ENCODE results near the gene CAPN7.

CAPN7 gene

DNA sequence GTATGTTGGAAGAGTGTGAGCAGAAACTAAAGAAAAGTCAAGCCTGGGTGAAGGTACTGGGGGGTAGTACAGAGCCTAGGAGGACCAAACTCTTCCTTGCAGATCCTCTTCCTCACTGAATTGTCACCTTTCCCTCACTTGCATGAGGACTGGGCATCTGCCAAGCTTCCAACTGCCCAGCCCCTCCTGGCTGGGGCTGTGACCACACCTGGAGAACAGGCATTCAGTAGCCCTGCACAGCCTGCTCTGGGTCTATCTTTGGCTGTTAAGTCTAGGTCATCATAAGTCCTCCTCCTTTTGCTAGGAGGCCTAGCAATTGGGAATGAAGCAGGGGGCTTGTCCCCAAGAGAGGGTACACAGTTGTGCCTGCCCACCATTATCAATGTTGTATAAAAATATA is 55.2 kb downstream of the CAPN7 start:
- Histone ChIP-seq H3K27me3 (ENCODE audit: low read length) (no peaks in the 10 kb centered on the region), H4K20me1 (ENCODE audit: low read depth, low read length) (no peaks in the 10 kb centered on the region), H3K4me2 (ENCODE audit: low read depth, low read length, poor library complexity, severe bottlenecking) (no peak overlapping the region), H3K9me3 (ENCODE audit: insufficient read depth, low read length) (no peaks in the 10 kb centered on the region), H3K9ac (ENCODE audit: low read length) (no peak overlapping the region), H3K36me3 (ENCODE audit: low read length) (no peaks in the 10 kb centered on the region), H3K9me2 (replicated peaks; ENCODE audit: insufficient read depth, low read length) (no peaks in the 10 kb centered on the region), H3K79me2 (ENCODE audit: insufficient read depth, low read length) (no peaks in the 10 kb centered on the region), H3K4me3 (ENCODE audit: insufficient read depth, low read length, poor library complexity, severe bottlenecking) (no peak overlapping the region), H3F3A (ENCODE audit: insufficient read depth) (no peaks in the 10 kb centered on the region), H3K27ac (ENCODE audit: low read depth, low read length) (no peak overlapping the region), H2AFZ (ENCODE audit: low read depth, low read length, severe bottlenecking) (no peak overlapping the region)
- TF ChIP-seq, protein P1, sequence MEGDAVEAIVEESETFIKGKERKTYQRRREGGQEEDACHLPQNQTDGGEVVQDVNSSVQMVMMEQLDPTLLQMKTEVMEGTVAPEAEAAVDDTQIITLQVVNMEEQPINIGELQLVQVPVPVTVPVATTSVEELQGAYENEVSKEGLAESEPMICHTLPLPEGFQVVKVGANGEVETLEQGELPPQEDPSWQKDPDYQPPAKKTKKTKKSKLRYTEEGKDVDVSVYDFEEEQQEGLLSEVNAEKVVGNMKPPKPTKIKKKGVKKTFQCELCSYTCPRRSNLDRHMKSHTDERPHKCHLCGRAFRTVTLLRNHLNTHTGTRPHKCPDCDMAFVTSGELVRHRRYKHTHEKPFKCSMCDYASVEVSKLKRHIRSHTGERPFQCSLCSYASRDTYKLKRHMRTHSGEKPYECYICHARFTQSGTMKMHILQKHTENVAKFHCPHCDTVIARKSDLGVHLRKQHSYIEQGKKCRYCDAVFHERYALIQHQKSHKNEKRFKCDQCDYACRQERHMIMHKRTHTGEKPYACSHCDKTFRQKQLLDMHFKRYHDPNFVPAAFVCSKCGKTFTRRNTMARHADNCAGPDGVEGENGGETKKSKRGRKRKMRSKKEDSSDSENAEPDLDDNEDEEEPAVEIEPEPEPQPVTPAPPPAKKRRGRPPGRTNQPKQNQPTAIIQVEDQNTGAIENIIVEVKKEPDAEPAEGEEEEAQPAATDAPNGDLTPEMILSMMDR (IDR thresholded peaks at IDR 0.05; ENCODE audit: insufficient read depth, low read length, poor library complexity, severe bottlenecking) = no peak
- TF ChIP-seq EZH2phosphoT487 (conservative IDR thresholded peaks at IDR 0.05; ENCODE audit: low read length) = no peak

DNA sequence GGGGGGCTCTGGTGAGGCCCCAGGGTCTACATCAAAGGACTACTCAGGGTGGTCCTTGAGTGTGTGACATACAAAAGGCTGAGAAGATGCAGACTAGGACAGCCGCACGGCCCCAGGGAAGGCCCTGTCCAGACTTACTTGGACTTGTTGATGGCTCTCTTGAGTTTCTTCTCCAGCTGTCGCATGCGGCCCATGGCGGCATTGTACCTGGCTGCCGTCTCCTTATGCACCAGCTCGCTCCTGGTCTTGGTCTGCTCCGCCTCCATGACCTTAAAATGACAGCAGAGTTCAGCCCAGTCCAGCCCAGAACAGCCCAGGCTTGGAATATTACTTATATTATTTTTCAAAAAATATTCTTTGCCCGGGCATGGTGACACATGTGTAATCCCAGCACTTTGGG is 56.0 kb downstream of the CAPN7 start:
- Histone ChIP-seq H3K9ac (ENCODE audit: low read length) (no peak overlapping the region), H3K79me2 (ENCODE audit: insufficient read depth, low read length) (no peaks in the 10 kb centered on the region), H2AFZ (ENCODE audit: low read depth, low read length, severe bottlenecking) (no peak overlapping the region), H3K36me3 (ENCODE audit: low read length) (no peaks in the 10 kb centered on the region), H3K4me3 (ENCODE audit: insufficient read depth, low read length, poor library complexity, severe bottlenecking) (no peak overlapping the region), H3K27me3 (ENCODE audit: low read length) (no peaks in the 10 kb centered on the region), H3K27ac (ENCODE audit: low read depth, low read length) (no peak overlapping the region), H3F3A (ENCODE audit: insufficient read depth) (no peaks in the 10 kb centered on the region), H3K9me2 (replicated peaks; ENCODE audit: insufficient read depth, low read length) (no peaks in the 10 kb centered on the region), H3K4me2 (ENCODE audit: low read depth, low read length, poor library complexity, severe bottlenecking) (no peak overlapping the region), H4K20me1 (ENCODE audit: low read depth, low read length) (no peaks in the 10 kb centered on the region), H3K9me3 (ENCODE audit: insufficient read depth, low read length) (no peaks in the 10 kb centered on the region)
- TF ChIP-seq, protein P1 (IDR thresholded peaks at IDR 0.05; ENCODE audit: insufficient read depth, low read length, poor library complexity, severe bottlenecking) = no peak
- TF ChIP-seq EZH2phosphoT487 (conservative IDR thresholded peaks at IDR 0.05; ENCODE audit: low read length) = no peak

DNA sequence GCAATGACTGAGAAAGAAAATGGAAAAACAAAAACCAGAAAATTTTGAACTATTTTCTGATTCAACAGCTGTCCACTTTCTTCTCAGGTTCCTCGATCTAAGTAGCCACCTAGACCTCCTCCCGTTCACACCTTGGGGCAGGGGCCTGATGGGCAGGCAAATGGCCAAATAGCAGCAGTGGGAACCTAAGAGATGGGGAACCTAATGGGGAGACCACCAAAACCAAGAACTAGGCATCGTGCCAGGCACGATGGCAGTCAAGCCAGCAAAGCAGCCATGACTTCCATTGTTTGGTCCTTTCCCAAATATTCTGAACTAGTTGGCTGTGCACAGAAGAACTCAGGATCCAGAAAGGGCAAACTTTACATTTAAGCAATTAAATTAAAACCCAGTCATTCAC is 57.1 kb downstream of the CAPN7 start:
- Histone ChIP-seq H3K36me3 (ENCODE audit: low read length) (no peaks in the 10 kb centered on the region), H3K4me3 (ENCODE audit: insufficient read depth, low read length, poor library complexity, severe bottlenecking) (no peak overlapping the region), H3K9ac (ENCODE audit: low read length) (no peak overlapping the region), H3K9me2 (replicated peaks; ENCODE audit: insufficient read depth, low read length) (no peaks in the 10 kb centered on the region), H3K27ac (ENCODE audit: low read depth, low read length) (no peak overlapping the region), H3K79me2 (ENCODE audit: insufficient read depth, low read length) (no peaks in the 10 kb centered on the region), H3F3A (ENCODE audit: insufficient read depth) (no peaks in the 10 kb centered on the region), H3K9me3 (ENCODE audit: insufficient read depth, low read length) (no peaks in the 10 kb centered on the region), H3K27me3 (ENCODE audit: low read length) (no peaks in the 10 kb centered on the region), H3K4me2 (ENCODE audit: low read depth, low read length, poor library complexity, severe bottlenecking) (no peak overlapping the region), H4K20me1 (ENCODE audit: low read depth, low read length) (no peaks in the 10 kb centered on the region), H2AFZ (ENCODE audit: low read depth, low read length, severe bottlenecking) (no peak overlapping the region)
- TF ChIP-seq EZH2phosphoT487 (conservative IDR thresholded peaks at IDR 0.05; ENCODE audit: low read length) = no peak
- TF ChIP-seq, protein P1 (IDR thresholded peaks at IDR 0.05; ENCODE audit: insufficient read depth, low read length, poor library complexity, severe bottlenecking) = no peak
